NCI-H2196 treated with DMSO at 0.1 percent for 48 hours (cell line): ENCODE measurements around the gene SCN2B.

Source experiments
- DNase-seq: peaks from one replicate; lab custom pipeline; 2025; ENCODE audit not compliant: unreplicated experiment; lab: John Stamatoyannopoulos, UW

SCN2B gene

GRCh38 chr11:118175031-118175992 is 1.1 kb downstream of the SCN2B start:
- DNase-seq: no peak

- DNase-seq: no peak
Measured at GRCh38 chr11:118174006-118174567, 2.4 kb downstream of the SCN2B start.

- DNase-seq: no peak
Measured at GRCh38 chr11:118172356-118172755, 4.1 kb downstream of the SCN2B start.

GRCh38 chr11:118171269-118172062 is 5.0 kb downstream of the SCN2B start:
- peak; percentile 32 for DNase-seq

- no peak for DNase-seq
Measured at GRCh38 chr11:118170882-118171268, 5.6 kb downstream of the SCN2B start.

GRCh38 chr11:118170231-118170630 is 6.2 kb downstream of the SCN2B start:
- DNase-seq: no peak

- no peak for DNase-seq
Measured at GRCh38 chr11:118169300-118170140, 6.9 kb downstream of the SCN2B start.

GRCh38 chr11:118168751-118169150 is 7.7 kb downstream of the SCN2B start:
- DNase-seq: no peak

- no peak for DNase-seq
Measured at GRCh38 chr11:118168316-118168715, 8.1 kb downstream of the SCN2B start.

GRCh38 chr11:118167906-118168305 is 8.5 kb downstream of the SCN2B start:
- no peak for DNase-seq

- DNase-seq: no peak
Measured at GRCh38 chr11:118167253-118167652, 9.2 kb downstream of the SCN2B start.

- DNase-seq: no peak
Measured at GRCh38 chr11:118166641-118167040, 9.8 kb downstream of the SCN2B start.

GRCh38 chr11:118164885-118165284 is 11.6 kb downstream of the SCN2B start:
- no peak for DNase-seq

GRCh38 chr11:118163494-118163893 is 12.9 kb downstream of the SCN2B start:
- no peak for DNase-seq

GRCh38 chr11:118162846-118163245 is 13.6 kb downstream of the SCN2B start:
- DNase-seq: no peak

- DNase-seq: no peak
Measured at GRCh38 chr11:118161786-118162185, 14.7 kb downstream of the SCN2B start.

GRCh38 chr11:118157186-118157895 is 19.1 kb downstream of the SCN2B start:
- no peak for DNase-seq

GRCh38 chr11:118156531-118157185 is 19.8 kb downstream of the SCN2B start:
- DNase-seq: no peak

GRCh38 chr11:118155776-118156530 is 20.5 kb downstream of the SCN2B start:
- DNase-seq: no peak
